DMS153 treated with DMSO at 0.1 percent for 48 hours (cell line): ENCODE data around the gene OPCML.
A peak's percentile ranks its signal among the peaks of the same experiment; 100 is the strongest.

Experiments
- DNase-seq: peaks from one replicate; lab custom pipeline; 2025; ENCODE audit not compliant: unreplicated experiment; lab: John Stamatoyannopoulos, UW

The OPCML gene

DNA sequence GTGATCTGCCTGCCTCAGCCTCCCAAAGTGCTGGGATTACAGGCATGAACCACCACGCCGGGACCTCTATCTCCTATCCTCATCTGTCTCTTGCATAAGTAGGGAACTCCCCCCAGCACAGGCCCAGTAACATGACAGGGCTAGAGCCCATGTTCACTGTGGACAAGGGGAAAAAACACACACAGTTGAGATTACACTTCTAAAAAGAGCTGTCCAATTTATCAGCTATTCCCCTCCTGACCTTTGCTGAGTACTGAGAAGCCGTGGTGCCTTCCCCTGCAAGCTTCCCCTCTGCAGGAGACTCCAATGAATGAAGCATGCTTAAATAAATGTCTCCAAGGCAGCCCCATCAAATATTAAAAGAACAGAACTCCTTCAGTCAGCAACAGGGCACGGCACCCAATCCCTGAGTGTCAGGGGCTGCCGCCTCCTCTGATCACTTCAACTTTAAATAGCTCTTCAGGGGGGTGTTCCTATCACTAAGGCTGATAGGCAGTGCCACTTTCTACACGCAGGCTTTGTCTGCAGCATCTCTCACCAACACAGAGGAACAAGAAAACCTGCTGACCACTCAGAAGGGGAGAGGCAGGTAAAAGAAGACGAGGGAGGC is 385.5 kb downstream of the OPCML start:
- DNase-seq: no peak

- DNase-seq: no peak
Measured at GRCh38 chr11:133137939-133138338, 394.4 kb downstream of the OPCML start.

- no peak for DNase-seq
Measured at GRCh38 chr11:133137270-133137669, 395.0 kb downstream of the OPCML start.

- no peak for DNase-seq
Measured at GRCh38 chr11:133136376-133136775, 395.9 kb downstream of the OPCML start.

DNA sequence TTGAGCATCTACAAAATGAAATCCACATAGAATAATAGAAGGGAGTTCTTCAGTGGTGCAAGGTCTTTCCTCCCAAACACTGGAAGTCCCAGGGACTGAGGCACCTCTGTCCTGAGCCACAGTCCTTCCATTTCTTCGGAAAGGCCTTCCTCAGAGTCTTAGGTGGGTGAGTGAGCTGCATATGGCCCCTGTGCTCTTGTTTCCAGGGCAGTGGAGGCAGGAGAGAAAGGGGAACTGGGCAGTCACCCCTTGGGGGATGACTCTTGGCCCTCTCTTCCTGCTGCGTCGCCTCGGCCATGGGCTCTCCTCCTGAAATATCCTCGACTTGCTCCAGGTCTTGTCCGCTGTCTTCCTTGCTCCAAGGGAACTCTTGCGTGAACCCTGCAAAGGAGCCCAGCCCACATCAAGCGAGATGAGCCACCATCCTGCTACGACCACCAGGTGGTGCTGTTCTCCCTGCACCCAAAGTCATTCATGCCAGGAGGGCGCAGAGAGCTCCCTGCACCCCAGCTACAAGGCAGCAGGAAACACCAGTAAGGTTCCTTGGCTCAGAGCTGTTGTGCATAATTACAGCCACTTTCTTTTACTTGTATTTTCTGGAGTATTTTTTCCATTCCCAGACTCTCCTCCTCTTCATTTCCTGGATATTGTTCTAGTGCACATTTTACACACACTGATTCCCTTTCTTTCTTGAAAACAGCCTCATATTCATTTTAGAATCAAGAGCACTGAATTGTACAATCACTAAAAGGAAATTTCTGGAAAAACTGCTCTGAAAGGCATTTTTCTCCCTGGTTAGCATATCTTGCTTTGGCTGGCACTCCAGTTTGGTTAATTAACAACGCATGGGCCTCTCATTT is 397.8 kb downstream of the OPCML start:
- DNase-seq: peak; percentile 44

GRCh38 chr11:133133606-133134005 is 398.7 kb downstream of the OPCML start:
- DNase-seq: no peak

- no peak for DNase-seq
Measured at GRCh38 chr11:133133050-133133449, 399.3 kb downstream of the OPCML start.

GRCh38 chr11:133127741-133128140 is 404.6 kb downstream of the OPCML start:
- DNase-seq: no peak

DNA sequence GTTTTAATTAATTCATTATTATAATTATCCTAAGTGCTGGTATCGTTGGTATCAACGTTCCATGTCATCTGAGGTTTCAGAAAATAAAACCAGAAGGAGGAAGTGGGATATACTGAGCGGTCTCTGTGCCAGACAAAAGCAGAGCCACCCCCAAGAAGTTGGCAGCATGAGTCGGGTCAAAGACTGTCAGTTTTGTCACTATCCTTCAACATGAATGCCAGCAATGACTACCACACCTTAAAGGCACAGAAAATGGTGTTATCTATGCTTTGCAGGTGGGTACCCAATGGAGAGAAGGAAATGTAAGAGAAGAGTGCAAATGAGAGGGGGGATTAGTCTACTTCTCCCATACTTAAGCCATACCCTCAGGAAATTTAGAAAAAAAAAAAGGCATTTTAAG is 408.5 kb downstream of the OPCML start:
- no peak for DNase-seq

DNA sequence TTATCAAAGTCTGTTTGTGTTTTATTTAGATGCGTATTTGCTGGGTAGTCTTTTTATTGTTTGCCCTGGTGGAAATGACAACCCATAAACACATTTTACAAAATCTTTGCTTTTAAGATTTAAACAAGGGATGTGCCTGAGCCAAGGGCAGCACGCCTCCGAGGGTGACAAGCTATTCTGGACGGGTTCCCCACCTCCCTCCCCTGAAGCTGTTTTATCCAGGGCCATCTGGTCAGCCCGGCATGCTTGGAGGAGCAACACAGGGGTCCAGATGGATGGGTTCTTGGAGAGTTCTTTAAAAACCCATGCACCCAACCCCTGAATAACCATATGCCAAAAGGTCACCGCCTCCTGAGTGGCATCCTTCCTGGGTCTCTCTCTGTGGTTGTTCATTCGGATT is 408.9 kb downstream of the OPCML start:
- DNase-seq: no peak

GRCh38 chr11:133122256-133122655 is 410.0 kb downstream of the OPCML start:
- DNase-seq: no peak

DNA sequence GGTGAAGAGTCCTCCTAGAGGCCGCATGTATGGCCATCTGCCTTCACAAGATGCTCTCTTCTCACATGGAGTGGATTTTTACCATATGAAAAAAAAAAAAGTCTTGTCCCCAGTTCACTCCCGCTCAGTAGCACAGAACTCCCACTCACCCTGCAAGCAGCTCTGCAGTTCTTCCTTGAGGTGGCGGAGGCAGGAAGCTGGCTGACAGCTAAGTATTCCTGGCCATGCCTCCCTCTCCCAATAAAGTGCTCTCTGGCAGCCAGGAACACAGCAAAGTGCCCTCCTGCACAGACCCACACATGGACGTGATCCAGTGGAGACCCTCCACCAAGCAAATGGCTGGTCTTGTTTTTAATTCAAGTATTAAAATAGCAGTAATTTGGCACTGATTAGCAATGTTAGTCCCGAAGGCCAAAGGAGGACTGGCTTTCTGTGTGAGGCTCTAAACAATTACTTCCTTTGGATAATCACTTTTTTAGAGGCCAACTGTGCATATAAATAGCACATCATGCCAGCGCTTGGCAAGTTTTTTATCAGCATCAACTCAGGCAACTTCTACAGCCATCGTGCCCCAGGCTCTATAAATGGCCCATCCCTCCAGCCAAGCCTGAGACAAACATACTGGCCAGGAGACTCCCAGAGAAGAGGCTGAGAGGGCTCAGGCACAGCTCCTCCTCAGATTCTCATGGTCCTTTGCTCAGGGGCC is 413.6 kb downstream of the OPCML start:
- no peak for DNase-seq

DNA sequence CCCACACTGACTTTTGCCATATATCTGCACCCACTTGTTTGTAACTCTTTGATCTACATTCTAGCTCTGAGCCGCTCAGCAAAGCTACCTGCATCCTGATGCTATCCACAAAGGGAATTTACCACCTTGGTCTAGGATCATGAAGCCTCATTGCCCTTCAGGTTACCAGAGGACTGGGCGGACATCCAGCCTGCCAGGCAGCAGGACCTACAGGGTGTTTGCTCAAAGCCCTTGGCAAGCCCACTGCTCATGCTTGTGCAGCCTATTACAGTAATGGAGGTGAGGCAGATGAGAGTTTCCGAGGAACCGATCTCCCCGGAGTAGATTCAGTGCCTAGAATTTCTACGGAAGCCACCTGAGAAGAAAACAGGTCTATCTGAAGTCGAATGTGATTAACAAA is 417.2 kb downstream of the OPCML start:
- no peak for DNase-seq

DNA sequence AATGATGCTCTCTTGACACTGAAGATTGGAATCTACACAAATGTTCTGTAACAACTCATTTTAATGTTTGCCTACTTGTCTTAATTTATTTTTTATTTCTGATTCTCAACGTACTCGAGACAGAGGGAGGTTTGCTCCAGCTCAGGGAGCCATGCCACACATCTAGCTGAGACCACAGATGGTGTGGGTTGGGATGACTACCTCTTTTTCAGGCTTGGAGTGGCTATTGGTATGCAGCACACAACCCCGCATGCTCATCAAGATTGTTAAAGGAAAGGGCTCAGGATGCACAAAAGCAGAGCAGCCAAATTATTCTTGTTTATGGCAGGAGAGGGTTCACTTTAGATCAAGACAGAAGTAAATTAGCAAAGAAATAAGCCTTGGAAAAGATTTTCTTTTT is 424.5 kb downstream of the OPCML start:
- no peak for DNase-seq

- no peak for DNase-seq
Measured at GRCh38 chr11:133107136-133107535, 425.2 kb downstream of the OPCML start.

DNA sequence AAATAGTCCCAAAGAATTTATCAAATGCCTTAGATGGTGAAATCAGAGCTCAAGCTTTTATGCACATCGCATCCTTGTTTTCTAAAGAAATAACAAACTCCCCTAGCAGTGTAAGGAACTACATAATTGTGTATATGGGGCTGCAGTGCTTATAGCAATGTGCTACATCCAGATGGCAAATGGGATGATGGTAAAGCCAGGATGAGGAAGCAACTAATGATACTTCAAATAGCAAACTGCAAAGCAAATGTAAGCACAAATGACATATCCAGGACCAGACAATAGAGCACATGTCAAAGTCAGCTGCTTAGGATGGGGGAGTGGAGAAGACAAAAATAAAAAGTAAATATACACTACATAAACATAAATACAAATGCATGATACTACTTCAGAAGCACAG is 425.9 kb downstream of the OPCML start:
- DNase-seq: peak; percentile 12

DNA sequence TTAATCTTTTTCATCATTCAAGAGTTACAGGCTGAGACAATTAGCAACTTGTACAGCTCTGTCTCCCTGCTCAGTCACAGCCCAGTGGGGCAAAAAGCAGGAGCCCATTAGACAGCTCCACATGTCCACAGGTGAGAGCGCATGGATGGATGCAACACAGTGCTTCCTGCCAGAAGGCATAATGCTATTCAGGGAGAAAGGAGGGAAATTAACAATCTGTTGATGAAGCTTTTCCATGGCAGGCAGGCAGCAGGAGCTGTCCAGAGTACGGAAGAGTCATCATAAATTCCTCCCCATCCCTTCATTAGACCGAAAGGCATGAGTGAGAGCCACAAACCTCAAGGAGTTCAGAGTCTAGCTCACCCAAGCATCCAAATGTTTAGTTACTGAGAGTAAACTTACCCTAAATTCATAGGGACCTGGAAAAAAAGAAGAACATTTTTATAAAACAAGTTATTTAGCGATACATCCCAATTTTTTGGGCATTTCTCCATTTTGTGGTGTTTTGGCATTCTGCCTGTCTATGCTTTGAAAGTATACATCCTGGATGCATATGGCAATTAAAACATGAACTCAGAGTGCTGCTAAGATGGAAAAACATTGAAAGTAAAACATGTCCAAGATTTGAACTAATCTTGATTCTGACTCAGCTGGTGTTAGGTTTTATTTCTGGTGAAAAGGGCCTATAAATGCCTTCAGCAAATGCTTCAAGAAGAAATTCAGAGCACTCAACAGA is 428.1 kb downstream of the OPCML start:
- no peak for DNase-seq

DNA sequence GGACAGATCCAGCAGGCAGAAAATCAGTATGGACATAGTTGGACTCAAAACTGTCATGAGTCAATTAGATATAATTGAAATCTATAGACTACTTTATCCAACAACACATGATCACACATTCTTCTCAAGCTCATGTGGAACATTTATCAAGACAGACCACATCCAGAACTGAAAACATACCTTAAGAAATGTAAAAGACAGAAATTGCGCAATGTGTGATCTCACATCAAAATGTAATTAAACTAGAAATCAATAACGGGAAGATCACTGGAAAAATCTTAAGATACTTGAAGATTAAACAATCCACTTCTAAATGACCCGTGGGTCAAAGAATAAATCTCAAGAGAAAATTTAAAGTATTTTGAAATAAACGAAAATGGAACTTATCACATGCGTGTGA is 435.3 kb downstream of the OPCML start:
- DNase-seq: no peak

GRCh38 chr11:133086518-133086917 is 445.8 kb downstream of the OPCML start:
- DNase-seq: no peak

GRCh38 chr11:133082841-133083488 is 449.3 kb downstream of the OPCML start:
- DNase-seq: peak; percentile 65

DNA sequence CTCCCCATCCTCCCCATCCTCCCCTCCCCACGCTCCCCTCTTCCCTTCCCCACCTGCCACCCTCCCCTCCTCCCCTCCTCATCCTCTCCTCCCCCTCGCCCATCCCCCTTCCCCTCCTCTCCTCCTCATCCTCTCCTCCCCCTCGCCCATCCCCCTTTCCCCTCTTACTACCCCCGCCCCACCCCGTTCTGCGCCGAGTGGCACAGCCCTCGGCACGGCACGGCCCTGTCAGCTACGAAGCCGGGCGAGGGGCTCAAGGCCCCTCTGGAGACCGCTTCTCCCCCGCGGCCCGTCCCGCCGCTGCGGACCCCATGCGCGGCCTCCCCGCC is 449.9 kb downstream of the OPCML start:
- DNase-seq: no peak
